ENCODE results near the gene VWA3B.

VWA3B gene

DNA sequence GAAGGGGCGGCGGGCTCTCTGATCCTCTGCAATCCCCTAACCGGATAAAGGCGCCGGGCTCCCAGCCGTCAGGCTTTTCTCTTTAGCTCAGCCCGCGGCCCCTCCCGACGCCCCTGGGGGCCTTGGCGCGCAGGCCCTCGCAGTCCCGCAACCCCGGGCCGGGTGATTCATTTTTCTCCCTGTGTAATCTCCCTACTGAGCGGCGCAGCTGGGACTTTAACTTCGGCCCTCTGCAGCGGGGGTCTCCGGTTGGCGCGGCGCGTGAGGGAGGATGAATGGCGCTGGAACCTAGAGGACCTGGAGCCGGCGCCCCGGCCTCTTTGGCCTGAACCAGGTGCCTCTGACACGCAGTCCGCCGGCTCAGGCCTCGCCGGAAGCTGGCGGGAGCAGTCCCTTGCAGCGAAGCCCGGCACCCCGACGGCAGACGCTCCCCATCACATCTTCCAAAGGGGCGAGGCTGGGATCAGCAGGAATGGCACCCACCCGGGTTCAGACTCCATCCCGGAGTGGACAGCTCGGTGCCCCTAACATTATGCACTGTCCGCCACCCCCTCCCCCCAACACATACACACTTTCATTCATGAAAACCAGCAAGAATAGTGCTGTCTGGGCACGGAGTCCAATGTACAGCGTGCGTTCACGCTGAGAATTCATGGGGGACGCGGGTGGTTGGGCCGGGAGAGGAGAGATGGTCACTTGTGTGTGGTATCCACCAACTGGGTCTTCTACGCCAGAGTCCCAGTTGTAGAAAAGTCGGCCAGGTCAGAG is 260.5 kb downstream of the VWA3B start:
- no peak for DNase-seq

DNA sequence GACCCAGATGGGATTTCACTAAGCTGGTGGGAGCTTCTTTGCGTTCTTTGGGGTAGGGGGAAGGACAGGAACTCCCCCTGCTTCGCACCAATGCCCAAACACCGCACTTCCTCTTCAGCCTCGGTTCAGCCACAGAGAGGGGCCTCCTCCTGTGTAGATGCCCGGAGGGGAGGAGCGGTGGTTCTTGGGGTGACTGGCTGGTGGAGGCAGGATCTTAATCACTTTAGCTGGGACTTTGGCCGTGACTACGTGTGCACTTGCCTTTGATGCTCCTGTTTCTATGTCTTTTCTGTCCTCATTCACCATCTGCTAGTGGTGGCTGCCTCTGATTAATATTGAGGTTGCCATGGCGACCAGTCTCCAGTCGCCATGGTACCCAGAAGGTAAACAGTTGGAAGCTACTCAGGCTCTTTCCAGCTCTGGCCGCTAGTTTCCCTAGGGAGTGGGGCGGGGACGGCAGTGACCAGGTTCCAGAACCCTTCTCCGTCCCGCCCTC is 261.1 kb downstream of the VWA3B start:
- DNase-seq = no peak

- no peak for DNase-seq
These were observed 263.4 kb downstream of the VWA3B start for GRCh38 chr2:98350411-98350810.

DNA sequence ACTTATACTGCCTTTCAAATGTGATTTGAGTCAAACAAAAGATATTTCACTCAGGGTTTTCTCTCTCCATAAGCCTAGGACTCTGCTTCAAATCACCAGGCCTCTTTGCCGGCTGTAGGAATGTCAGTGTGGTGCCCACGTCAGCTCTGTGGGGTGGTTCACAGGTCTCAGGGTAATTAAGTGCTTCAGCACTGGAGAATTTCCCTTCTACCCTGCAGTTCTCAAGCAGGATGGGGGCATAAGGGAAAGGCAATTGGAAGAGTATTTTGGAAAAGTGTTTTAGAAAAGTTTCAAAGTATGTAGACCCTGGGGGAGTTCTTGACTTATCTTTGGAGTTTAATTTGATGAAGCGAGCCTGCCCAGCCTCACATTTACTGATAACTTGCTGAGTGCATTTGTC is 268.9 kb downstream of the VWA3B start:
- no peak for DNase-seq

DNA sequence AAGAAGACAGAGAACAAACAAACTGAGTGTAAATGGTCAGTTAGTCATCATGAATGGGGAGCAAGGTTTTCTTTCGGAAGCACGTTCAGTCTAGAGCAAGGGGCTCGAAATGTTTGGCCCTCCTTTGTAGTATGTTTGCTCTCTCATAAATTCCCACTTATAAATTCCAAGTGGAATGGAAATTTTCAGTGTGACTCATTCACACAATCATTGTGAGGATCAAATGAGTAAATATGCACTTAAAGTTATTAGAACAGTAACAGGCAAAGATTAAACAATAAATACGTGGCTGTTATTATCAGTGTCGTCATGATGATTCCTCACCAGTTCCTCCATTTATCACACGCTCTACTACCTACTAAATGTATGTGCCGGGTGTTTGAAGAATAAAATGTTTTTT is 269.8 kb downstream of the VWA3B start:
- DNase-seq = no peak

- DNase-seq = no peak
These were observed 270.9 kb downstream of the VWA3B start for GRCh38 chr2:98357849-98358248.

- DNase-seq = no peak
These were observed 273.0 kb downstream of the VWA3B start for GRCh38 chr2:98359986-98360385.

Measured in femur (tissue), 1 donor.